Memory B cell (primary cell): ENCODE results near the gene TRIM26.
"Not testable (repeated sequence)": the region's sequence is repeated elsewhere in the genome, so short reads cannot be mapped to it uniquely, and the experiment has no call there.

Experiments used
- ATAC-seq: fragments of 150-1000 bp; cut with Tn5 transposase; 2 replicates; pipeline ENCODE4 v1.10.0; 2021; ENCODE audit warnings: low read depth, mild to moderate bottlenecking, moderate library complexity
- DNase-seq, 2 donors: peaks; one replicate each; pipeline ENCODE4 v3.0.0; 2022; ENCODE audit warnings: low spot score in 2 of 2
- H3K27ac Mint-ChIP-seq: one replicate; pipeline ENCODE4 v1.8.0; 2022; ENCODE audit warnings: mild to moderate bottlenecking, moderate library complexity, mixed read lengths
- H3K27me3 Mint-ChIP-seq: one replicate; pipeline ENCODE4 v1.8.0; 2022; ENCODE audit warnings: mixed read lengths
- H3K36me3 Mint-ChIP-seq: one replicate; pipeline ENCODE4 v1.8.0; 2022; ENCODE audit warnings: mild to moderate bottlenecking, mixed read lengths
- H3K4me1 Mint-ChIP-seq: one replicate; pipeline ENCODE4 v1.8.0; 2022; ENCODE audit warnings: mixed read lengths
- H3K4me3 Mint-ChIP-seq: one replicate; pipeline ENCODE4 v1.8.0; 2022; ENCODE audit warnings: mild to moderate bottlenecking, moderate library complexity, mixed read lengths
- H3K9me3 Mint-ChIP-seq: one replicate; pipeline ENCODE4 v1.8.0; 2022; ENCODE audit warnings: mixed read lengths

TRIM26 gene, protein sequence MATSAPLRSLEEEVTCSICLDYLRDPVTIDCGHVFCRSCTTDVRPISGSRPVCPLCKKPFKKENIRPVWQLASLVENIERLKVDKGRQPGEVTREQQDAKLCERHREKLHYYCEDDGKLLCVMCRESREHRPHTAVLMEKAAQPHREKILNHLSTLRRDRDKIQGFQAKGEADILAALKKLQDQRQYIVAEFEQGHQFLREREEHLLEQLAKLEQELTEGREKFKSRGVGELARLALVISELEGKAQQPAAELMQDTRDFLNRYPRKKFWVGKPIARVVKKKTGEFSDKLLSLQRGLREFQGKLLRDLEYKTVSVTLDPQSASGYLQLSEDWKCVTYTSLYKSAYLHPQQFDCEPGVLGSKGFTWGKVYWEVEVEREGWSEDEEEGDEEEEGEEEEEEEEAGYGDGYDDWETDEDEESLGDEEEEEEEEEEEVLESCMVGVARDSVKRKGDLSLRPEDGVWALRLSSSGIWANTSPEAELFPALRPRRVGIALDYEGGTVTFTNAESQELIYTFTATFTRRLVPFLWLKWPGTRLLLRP

GRCh38 chr6:30212865-30213666 is at the start of gene TRIM26:
TRIM26 (minus strand) TSS chr6:30213406; CDS start chr6:30199103, 14,303 bp downstream.
- H3K27me3 Mint-ChIP-seq = no peaks in the 10 kb centered on the region
- DNase-seq = peak; percentile 96 to 98
- H3K36me3 Mint-ChIP-seq = peaks cover 10% of the 10 kb centered on the region
- H3K4me1 Mint-ChIP-seq = peaks cover 45% of the 10 kb centered on the region
- H3K4me3 Mint-ChIP-seq = peak within 1 kb of the TSS; percentile 96
- ATAC-seq = peak; percentile 85
- no peaks in the 10 kb centered on the region for H3K9me3 Mint-ChIP-seq
- H3K27ac Mint-ChIP-seq = peak within 1 kb of the TSS; percentile 96

- peak overlapping the region; percentile 91 for H3K4me3 Mint-ChIP-seq
- peaks cover 19% of the 10 kb centered on the region for H3K36me3 Mint-ChIP-seq
- ATAC-seq (peak; percentile 4), DNase-seq (peak in 1 of 2 donors; percentile 36)
- H3K27me3 Mint-ChIP-seq = no peaks in the 10 kb centered on the region
- no peaks in the 10 kb centered on the region for H3K9me3 Mint-ChIP-seq
- peak overlapping the region; percentile 99 for H3K27ac Mint-ChIP-seq
- H3K4me1 Mint-ChIP-seq = peaks cover 12% of the 10 kb centered on the region
Observed at GRCh38 chr6:30260036-30260504, 46.9 kb upstream of the TRIM26 start.

DNA sequence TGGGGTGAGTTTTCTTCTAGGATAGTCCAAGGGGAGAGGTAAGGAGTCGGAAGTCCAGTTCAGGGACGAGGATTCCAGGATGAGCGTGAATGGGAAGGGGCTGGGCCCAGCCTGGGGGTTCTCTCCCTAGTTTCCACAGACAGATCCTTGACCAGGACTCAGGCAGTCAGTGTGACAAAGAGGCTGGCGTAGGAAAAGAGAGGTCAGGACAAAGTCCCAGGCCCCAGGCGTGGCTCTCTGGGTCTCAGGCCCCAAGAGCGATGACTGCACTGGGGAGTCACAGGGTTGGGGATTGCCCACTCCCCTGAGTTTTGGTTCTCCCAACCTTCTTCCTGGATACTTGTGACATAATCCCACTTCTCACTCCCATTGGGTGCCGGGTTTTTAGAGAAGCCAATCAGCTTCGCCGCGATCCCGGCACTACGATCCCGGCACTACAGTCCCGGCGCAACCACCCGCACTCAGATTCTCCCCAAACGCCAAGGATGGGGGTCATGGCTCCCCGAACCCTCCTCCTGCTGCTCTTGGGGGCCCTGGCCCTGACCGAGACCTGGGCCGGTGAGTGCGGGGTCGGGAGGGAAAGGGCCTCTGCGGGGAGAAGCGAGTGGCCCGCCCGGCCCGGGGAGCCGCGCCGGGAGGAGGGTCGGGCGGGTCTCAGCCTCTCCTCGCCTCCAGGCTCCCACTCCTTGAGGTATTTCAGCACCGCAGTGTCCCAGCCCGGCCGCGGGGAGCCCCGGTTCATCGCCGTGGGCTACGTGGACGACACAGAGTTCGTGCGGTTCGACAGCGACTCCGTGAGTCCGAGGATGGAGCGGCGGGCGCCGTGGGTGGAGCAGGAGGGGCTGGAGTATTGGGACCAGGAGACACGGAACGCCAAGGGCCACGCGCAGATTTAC is 46.2 kb upstream of the TRIM26 start:
- H3K9me3 Mint-ChIP-seq = no peaks in the 10 kb centered on the region
- H3K36me3 Mint-ChIP-seq = peaks cover 12% of the 10 kb centered on the region
- peak; percentile 78 for DNase-seq
- H3K27ac Mint-ChIP-seq = peak overlapping the region; percentile 99
- peak; percentile 88 for ATAC-seq
- H3K4me1 Mint-ChIP-seq = peaks cover 12% of the 10 kb centered on the region
- no peaks in the 10 kb centered on the region for H3K27me3 Mint-ChIP-seq
- peak overlapping the region; percentile 91 for H3K4me3 Mint-ChIP-seq

GRCh38 chr6:30258204-30258603 is 45.0 kb upstream of the TRIM26 start:
- DNase-seq (no peak), ATAC-seq (no peak)
- Mint-ChIP-seq H3K27ac (peak overlapping the region; percentile 99), H3K36me3 (peaks cover 6% of the 10 kb centered on the region), H3K9me3 (no peaks in the 10 kb centered on the region), H3K27me3 (no peaks in the 10 kb centered on the region), H3K4me3 (peak overlapping the region; percentile 67), H3K4me1 (peaks cover 12% of the 10 kb centered on the region)

- H3K9me3 Mint-ChIP-seq, DNase-seq, H3K36me3 Mint-ChIP-seq, H3K4me3 Mint-ChIP-seq, H3K27ac Mint-ChIP-seq, H3K27me3 Mint-ChIP-seq, ATAC-seq, H3K4me1 Mint-ChIP-seq: not testable (repeated sequence)
Observed at GRCh38 chr6:30252417-30252816, 39.2 kb upstream of the TRIM26 start.

DNA sequence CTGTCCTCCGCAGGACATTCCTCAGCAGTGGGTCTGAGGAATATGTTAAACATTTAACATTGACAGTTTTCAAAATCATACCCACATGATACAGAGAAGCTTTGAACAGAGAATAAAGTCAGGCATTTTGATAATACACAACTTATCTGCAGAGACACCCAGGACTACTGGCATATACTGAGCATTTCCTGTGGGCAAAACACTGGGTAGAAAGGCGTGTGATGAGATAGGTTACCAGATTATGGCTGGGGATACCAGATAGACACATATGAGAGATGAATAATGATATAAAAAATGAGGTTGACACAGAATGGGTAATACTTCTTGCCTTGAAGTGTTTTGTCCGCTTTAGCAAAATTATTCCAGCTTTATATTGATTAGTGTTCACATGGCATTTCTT is 31.4 kb upstream of the TRIM26 start:
- Mint-ChIP-seq H3K27me3 (peaks cover 11% of the 10 kb centered on the region), H3K9me3 (no peaks in the 10 kb centered on the region), H3K4me1 (no peaks in the 10 kb centered on the region), H3K27ac (no peak overlapping the region), H3K4me3 (no peak overlapping the region), H3K36me3 (no peaks in the 10 kb centered on the region)
- ATAC-seq = no peak
- no peak for DNase-seq

- peaks cover 2% of the 10 kb centered on the region for H3K4me1 Mint-ChIP-seq
- no peaks in the 10 kb centered on the region for H3K9me3 Mint-ChIP-seq
- no peak overlapping the region for H3K27ac Mint-ChIP-seq
- no peak overlapping the region for H3K4me3 Mint-ChIP-seq
- ATAC-seq = peak; percentile 79
- H3K36me3 Mint-ChIP-seq = no peaks in the 10 kb centered on the region
- H3K27me3 Mint-ChIP-seq = peaks cover 15% of the 10 kb centered on the region
- DNase-seq = no peak
Observed at GRCh38 chr6:30238178-30238795, 25.1 kb upstream of the TRIM26 start.

DNA sequence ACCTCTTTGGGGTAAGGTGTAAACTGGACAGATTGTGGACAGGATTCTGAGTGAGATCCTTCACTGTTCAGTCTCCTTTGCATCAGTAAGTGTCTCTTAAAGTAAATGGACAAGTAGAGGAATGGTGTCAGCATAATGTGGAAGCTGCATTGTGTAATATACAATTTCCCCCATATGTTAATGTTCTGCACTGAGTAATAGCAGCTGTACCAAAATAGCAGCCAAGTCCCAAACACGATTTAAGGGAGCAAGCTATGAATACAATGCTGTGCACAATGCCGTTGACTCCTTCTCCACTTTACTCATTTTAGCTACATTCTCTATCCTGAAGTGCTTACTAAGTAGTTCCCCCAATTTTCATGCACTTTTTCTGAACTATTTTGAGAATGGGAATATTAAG is 21.1 kb upstream of the TRIM26 start:
- no peak for DNase-seq
- Mint-ChIP-seq H3K4me3 (no peak overlapping the region), H3K27ac (no peak overlapping the region), H3K4me1 (peaks cover 2% of the 10 kb centered on the region), H3K36me3 (peaks cover under 1% of the 10 kb centered on the region), H3K9me3 (no peaks in the 10 kb centered on the region), H3K27me3 (peaks cover 8% of the 10 kb centered on the region)
- no peak for ATAC-seq

GRCh38 chr6:30231067-30231466 is 17.9 kb upstream of the TRIM26 start:
- Mint-ChIP-seq H3K4me3 (no peak overlapping the region), H3K36me3 (peaks cover 1% of the 10 kb centered on the region), H3K9me3 (no peaks in the 10 kb centered on the region), H3K27me3 (peaks cover under 1% of the 10 kb centered on the region), H3K4me1 (no peaks in the 10 kb centered on the region), H3K27ac (no peak overlapping the region)
- ATAC-seq (no peak), DNase-seq (no peak)

DNA sequence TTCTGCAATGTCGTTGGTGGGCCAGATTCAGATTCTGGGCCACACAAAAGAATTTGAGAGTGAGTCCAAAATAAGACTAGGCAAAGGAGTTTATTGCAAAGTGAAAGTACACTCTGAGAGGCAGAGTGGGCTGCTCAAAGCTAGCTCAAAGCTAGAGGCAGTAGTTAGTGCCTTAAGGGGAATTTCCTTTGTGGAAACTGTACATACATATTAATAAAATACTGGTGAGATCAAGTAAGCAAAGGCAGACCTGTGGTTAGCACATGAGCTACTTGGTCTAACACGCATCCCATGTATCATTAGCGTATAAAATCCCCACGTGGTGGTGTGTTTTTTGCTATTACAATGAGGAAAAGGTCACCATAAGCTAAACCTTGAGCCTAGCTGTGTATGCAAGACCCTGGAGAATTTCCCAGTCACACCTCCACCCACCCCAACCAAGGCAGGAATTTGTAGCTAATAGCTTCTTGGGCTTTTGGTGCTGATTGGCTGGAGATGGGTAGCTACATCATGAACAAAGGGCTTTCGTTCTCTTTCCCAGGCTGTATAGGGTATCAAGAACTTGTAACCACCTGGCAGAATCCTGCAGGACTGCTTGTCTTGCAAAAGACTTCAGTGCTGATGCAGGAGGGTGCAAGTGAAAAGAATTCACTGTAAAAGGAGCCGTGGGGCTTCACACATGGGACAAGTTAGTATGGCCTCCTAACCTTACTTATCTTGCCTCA is 14.7 kb upstream of the TRIM26 start:
- no peak for DNase-seq
- no peaks in the 10 kb centered on the region for H3K27me3 Mint-ChIP-seq
- peak; percentile 15 for ATAC-seq
- H3K27ac Mint-ChIP-seq = no peak overlapping the region
- no peak overlapping the region for H3K4me3 Mint-ChIP-seq
- H3K4me1 Mint-ChIP-seq = no peaks in the 10 kb centered on the region
- peaks cover 5% of the 10 kb centered on the region for H3K9me3 Mint-ChIP-seq
- H3K36me3 Mint-ChIP-seq = peaks cover 6% of the 10 kb centered on the region

- H3K36me3 Mint-ChIP-seq = peaks cover 6% of the 10 kb centered on the region
- H3K27ac Mint-ChIP-seq = no peak overlapping the region
- no peaks in the 10 kb centered on the region for H3K4me1 Mint-ChIP-seq
- no peak for DNase-seq
- no peak for ATAC-seq
- no peak overlapping the region for H3K4me3 Mint-ChIP-seq
- H3K27me3 Mint-ChIP-seq = no peaks in the 10 kb centered on the region
- H3K9me3 Mint-ChIP-seq = peaks cover 7% of the 10 kb centered on the region
Observed at GRCh38 chr6:30227242-30227722, 14.1 kb upstream of the TRIM26 start.

GRCh38 chr6:30223339-30223738 is 10.1 kb upstream of the TRIM26 start:
- H3K9me3 Mint-ChIP-seq = peaks cover 7% of the 10 kb centered on the region
- peak overlapping the region; percentile 19 for H3K27ac Mint-ChIP-seq
- peaks cover 6% of the 10 kb centered on the region for H3K4me1 Mint-ChIP-seq
- no peak for DNase-seq
- H3K36me3 Mint-ChIP-seq = peaks cover 5% of the 10 kb centered on the region
- H3K27me3 Mint-ChIP-seq = no peaks in the 10 kb centered on the region
- H3K4me3 Mint-ChIP-seq = no peak overlapping the region
- ATAC-seq = no peak
